HL-60 (cell line): ENCODE data around the gene SEMA3B.

ENCODE experiments used
- DNase-seq, 2 experiments: peaks; one replicate each; pipeline ENCODE4 v3.0.0-alpha.2; 2010 to 2020; ENCODE audit warnings: low read depth in 1 of 2, low spot score in 1 of 2
- H3K27ac ChIP-seq: fragments of 250-450 bp; sonication (Bioruptor Pico); replicated peaks from 2 replicates; pipeline ENCODE4 v1.5.1; 2020; ENCODE audit warnings: mild to moderate bottlenecking, moderate library complexity
- H3K27me3 ChIP-seq: fragments of 250-450 bp; sonication (Bioruptor Pico); 2 replicates; pipeline ENCODE4 v1.5.1; 2021; ENCODE audit warnings: mild to moderate bottlenecking, moderate library complexity; ENCODE audit not compliant: insufficient read depth, poor library complexity, severe bottlenecking
- H3K4me3 ChIP-seq: replicated peaks from 2 replicates; pipeline ENCODE4 v1.5.1; 2011; ENCODE audit warnings: mild to moderate bottlenecking, control low read depth, low read length; ENCODE audit not compliant: insufficient read depth
- GABPA ChIP-seq: IDR thresholded peaks from 2 replicates; pipeline ENCODE4 v1.6.1; 2012; ENCODE audit warnings: low read depth
- POLR2AphosphoS5 ChIP-seq: IDR thresholded peaks from 2 replicates; pipeline ENCODE4 v1.6.1; 2012; ENCODE audit warnings: low read depth
- SPI1 ChIP-seq: IDR thresholded peaks from 2 replicates; pipeline ENCODE4 v1.6.1; 2012; ENCODE audit warnings: low read depth, mild to moderate bottlenecking, borderline replicate concordance
- TF ChIP-seq, protein P1 (sequence below): IDR thresholded peaks from one replicate; pipeline ENCODE4 v1.5.1; 2011; ENCODE audit warnings: low read length, control low read depth, inconsistent platforms; ENCODE audit not compliant: insufficient read depth
- TF ChIP-seq, protein P2 (sequence below): IDR thresholded peaks from 2 replicates; pipeline ENCODE4 v1.6.1; 2012; ENCODE audit warnings: low read depth; ENCODE audit not compliant: insufficient replicate concordance

SEMA3B gene

DNA sequence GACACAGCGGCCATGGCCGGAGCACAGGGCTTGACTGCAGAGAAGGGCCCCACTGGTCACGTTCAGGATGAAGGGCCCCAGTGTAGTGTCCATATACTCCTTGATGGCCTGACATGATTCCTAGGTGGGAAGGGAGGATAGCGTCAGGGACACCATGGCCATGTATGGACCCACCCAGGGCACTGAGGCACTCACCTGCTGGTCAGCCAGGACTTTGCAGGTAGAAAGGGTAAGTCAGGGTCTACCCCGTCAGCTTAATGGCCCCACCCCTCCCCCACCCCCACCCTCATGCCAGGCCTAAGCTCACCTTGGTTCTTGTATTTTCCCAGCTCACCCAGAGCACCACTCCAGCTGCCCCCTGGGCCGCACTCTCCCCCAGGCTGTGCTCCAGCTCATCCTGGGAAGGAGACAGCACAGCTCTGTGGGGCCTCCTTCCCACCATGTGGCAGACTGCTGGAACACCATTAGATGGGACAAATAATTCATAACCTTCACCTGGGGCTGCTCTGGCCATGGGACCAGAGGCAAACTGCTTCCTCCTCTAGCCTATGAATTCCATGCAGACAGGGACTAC lies 31.8 kb downstream of the SEMA3B start:
- no peak for DNase-seq
- Histone ChIP-seq H3K4me3 (no peak overlapping the region; the same call in 1 of the 2 replicates), H3K27me3 (no peaks in the 10 kb centered on the region), H3K27ac (peak overlapping the region; percentile 89)
- no peak for TF ChIP-seq POLR2AphosphoS5
- TF ChIP-seq GABPA: no peak
- no peak for TF ChIP-seq SPI1
- TF ChIP-seq, protein P1, sequence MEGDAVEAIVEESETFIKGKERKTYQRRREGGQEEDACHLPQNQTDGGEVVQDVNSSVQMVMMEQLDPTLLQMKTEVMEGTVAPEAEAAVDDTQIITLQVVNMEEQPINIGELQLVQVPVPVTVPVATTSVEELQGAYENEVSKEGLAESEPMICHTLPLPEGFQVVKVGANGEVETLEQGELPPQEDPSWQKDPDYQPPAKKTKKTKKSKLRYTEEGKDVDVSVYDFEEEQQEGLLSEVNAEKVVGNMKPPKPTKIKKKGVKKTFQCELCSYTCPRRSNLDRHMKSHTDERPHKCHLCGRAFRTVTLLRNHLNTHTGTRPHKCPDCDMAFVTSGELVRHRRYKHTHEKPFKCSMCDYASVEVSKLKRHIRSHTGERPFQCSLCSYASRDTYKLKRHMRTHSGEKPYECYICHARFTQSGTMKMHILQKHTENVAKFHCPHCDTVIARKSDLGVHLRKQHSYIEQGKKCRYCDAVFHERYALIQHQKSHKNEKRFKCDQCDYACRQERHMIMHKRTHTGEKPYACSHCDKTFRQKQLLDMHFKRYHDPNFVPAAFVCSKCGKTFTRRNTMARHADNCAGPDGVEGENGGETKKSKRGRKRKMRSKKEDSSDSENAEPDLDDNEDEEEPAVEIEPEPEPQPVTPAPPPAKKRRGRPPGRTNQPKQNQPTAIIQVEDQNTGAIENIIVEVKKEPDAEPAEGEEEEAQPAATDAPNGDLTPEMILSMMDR: no peak
- TF ChIP-seq, protein P2, sequence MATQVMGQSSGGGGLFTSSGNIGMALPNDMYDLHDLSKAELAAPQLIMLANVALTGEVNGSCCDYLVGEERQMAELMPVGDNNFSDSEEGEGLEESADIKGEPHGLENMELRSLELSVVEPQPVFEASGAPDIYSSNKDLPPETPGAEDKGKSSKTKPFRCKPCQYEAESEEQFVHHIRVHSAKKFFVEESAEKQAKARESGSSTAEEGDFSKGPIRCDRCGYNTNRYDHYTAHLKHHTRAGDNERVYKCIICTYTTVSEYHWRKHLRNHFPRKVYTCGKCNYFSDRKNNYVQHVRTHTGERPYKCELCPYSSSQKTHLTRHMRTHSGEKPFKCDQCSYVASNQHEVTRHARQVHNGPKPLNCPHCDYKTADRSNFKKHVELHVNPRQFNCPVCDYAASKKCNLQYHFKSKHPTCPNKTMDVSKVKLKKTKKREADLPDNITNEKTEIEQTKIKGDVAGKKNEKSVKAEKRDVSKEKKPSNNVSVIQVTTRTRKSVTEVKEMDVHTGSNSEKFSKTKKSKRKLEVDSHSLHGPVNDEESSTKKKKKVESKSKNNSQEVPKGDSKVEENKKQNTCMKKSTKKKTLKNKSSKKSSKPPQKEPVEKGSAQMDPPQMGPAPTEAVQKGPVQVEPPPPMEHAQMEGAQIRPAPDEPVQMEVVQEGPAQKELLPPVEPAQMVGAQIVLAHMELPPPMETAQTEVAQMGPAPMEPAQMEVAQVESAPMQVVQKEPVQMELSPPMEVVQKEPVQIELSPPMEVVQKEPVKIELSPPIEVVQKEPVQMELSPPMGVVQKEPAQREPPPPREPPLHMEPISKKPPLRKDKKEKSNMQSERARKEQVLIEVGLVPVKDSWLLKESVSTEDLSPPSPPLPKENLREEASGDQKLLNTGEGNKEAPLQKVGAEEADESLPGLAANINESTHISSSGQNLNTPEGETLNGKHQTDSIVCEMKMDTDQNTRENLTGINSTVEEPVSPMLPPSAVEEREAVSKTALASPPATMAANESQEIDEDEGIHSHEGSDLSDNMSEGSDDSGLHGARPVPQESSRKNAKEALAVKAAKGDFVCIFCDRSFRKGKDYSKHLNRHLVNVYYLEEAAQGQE: no peak

DNA sequence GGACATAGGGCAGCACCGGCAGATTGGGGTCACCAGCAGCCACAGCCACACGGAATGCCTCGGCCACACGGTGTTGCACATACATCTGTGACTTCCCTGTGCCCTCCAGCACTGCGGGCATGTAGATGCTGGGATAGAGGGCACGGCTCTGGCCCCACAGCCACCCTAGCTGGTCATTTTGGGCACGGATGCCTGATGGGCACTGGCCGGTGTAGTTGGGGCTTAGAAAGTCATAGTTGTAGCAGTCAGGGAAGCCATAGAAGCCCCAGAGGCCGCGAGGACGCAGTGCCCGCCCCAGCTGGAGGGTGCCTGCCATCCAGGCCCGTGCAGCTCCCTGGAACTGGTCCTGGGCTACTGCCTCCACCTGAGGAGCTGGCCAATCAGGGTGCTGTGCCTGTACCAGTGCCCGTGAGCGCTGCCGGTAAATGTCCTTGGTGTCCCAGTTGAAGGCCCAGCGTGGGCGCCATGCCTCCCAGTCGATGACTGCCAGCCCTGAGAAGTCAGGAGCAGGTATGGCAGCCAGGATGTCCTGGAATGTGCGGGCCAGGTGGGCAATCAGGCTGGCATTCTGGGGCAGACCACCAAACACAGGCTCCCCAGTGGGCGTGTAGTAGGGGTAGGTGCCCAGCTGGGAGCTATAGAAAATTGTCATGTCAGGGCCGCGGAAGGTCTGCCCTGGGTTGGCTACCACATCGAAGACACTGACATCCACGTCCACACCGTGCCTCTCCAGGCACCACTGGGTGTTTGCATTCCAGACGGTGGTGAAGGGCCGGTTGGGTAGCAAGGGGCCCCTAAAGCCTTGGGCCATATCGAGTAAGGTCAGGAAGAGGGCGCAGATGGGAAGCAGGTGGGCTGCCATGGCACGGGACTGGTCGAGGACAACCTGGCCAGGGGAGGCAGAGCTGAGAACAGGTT lies 33.4 kb downstream of the SEMA3B start:
- TF ChIP-seq GABPA (no peak), POLR2AphosphoS5 (no peak)
- TF ChIP-seq, protein P2: no peak
- TF ChIP-seq, protein P1: no peak
- no peak for DNase-seq
- Histone ChIP-seq H3K27me3 (no peaks in the 10 kb centered on the region), H3K4me3 (no peak overlapping the region), H3K27ac (no peak overlapping the region)

DNA sequence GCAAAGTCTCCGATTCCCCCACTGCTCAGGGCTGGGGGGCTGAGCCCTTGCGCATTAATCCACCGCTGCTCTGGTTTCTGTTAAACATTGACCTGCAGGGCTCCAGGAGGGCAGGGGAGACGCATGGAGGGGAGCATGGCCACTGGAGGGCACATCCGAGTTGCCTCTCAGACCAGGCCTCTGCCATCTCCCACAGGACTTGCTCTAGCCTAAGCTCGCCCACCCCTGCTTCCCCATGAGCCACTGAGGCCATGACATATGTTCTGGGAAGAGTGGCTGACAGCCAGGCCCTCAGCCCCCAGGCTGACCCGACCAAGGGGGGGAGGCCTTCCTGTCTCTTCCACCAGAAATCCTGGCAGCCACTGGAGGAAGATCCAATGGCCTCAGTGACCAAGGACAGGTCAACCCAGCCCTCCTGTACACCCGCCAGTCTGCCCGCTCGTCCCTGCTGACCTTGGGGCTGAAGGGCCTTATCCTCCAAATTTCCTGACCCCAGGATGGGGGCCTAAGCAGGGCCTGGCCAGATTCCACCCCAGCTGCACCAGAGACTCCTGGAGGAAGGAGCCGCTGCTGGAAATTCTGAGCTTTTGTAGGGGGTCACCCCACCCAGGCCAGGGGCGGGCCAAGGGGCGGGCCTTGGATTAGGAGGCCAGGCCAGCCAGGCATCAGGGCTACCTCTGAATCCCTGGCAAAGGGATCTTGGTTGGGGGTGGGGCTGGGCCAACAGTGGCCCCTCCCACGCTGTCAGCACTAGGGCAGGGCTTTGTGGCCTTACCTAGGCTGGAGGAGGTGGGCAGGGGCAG lies 34.3 kb downstream of the SEMA3B start, which contains the start of gene HYAL1:
Gene HYAL1, minus strand, starts transcription at position 562 of the 803 bp plus-strand sequence. CDS start 618 bp downstream, outside the sequence.
- no peak within 1 kb of the TSS for H3K4me3 ChIP-seq
- no peak within 1 kb of the TSS for H3K27ac ChIP-seq
- TF ChIP-seq, protein P1: peak; percentile 2
- TF ChIP-seq, protein P2: no peak
- DNase-seq: no peak
- H3K27me3 ChIP-seq: no peaks in the 10 kb centered on the region
